Stimulated activated CD4-positive, alpha-beta T cell treated with anti-CD3 and anti-CD28 coated beads, TNF-alpha, amount 100 ng/mL, for 1 hour (primary cell): Measurements from ENCODE around the gene SS18L1.

Source experiments
- DNase-seq, 3 donors: peaks; one replicate each; pipeline ENCODE4 v3.0.0-alpha.2; 2020; ENCODE audit warnings: low read depth in 3 of 3, low spot score in 1 of 3

SS18L1 gene

GRCh38 chr20:62191781-62192559 is 48.4 kb downstream of the SS18L1 start:
- no peak for DNase-seq

- DNase-seq, result no peak
Measured at GRCh38 chr20:62192635-62193034, 49.1 kb downstream of the SS18L1 start.

- DNase-seq, result no peak
Measured at GRCh38 chr20:62193079-62194025, 49.8 kb downstream of the SS18L1 start.

GRCh38 chr20:62195075-62195405 is 51.5 kb downstream of the SS18L1 start:
- no peak for DNase-seq

GRCh38 chr20:62195736-62196135 is 52.2 kb downstream of the SS18L1 start:
- DNase-seq, result no peak

- no peak for DNase-seq
Measured at GRCh38 chr20:62196286-62196685, 52.7 kb downstream of the SS18L1 start.

GRCh38 chr20:62197311-62197710 is 53.7 kb downstream of the SS18L1 start:
- DNase-seq, result no peak

GRCh38 chr20:62197801-62198200 is 54.2 kb downstream of the SS18L1 start:
- no peak for DNase-seq

GRCh38 chr20:62198496-62198895 is 54.9 kb downstream of the SS18L1 start:
- no peak for DNase-seq

- DNase-seq, result no peak
Measured at GRCh38 chr20:62198931-62199330, 55.4 kb downstream of the SS18L1 start.

- DNase-seq, result no peak
Measured at GRCh38 chr20:62200491-62201172, 57.1 kb downstream of the SS18L1 start.

- no peak for DNase-seq
Measured at GRCh38 chr20:62201173-62202082, 57.9 kb downstream of the SS18L1 start.

GRCh38 chr20:62202083-62202395 is 58.5 kb downstream of the SS18L1 start:
- no peak for DNase-seq

- no peak for DNase-seq
Measured at GRCh38 chr20:62202676-62203377, 59.3 kb downstream of the SS18L1 start.

- no peak for DNase-seq
Measured at GRCh38 chr20:62203378-62204030, 59.9 kb downstream of the SS18L1 start.

- DNase-seq, result no peak
Measured at GRCh38 chr20:62205618-62206387, 62.2 kb downstream of the SS18L1 start.

GRCh38 chr20:62206388-62206775 is 62.8 kb downstream of the SS18L1 start:
- DNase-seq, result no peak

- DNase-seq, result no peak
Measured at GRCh38 chr20:62208061-62208794, 64.7 kb downstream of the SS18L1 start.
